Fibroblast of skin of left biceps (primary cell): ENCODE results near the gene UNKL.

ENCODE experiments used
- DNase-seq, 2 experiments: peaks; one replicate each; pipeline ENCODE4 v3.0.0-alpha.2; 2013; ENCODE audit warnings: low read depth in 2 of 2

The UNKL gene

DNA sequence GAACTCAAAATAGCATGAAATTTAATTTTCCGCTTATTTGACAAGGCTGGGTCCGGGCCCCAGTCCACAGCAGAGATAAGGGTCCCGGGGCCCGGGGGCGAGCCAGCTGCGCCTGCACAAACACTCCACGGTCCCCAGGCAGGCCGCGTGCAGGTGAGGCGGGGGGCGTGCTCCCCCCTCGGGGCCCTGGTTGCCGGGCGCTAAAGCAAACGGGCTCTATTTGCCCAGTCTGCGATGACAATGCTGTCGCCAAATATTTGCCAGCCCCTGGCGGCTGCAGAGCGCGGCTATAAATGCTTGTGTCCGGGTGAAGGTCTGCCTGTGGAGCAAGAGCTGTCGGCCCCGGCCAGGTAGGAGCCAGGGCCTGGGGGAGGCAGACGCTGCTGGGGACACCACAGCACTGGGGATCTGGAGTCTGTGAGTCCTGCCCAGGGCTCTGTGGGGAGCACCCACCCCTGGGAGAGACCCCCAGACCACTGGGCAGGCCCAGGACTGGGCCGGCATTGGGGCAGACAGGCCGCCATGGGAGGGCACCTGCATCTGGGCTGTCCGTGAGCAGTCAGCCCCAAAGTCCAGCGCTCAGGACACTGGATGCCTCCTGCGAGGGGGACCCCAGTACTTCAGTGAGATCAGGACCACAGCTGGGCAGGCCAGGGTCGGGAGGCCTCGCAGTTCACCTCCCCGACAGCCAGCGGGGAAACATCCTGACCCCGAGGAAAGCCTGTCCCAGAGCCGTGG is 16.4 kb upstream of the UNKL start, which contains the start of gene PERCC1:
Gene PERCC1 (plus strand): TSS at position 320 of the 738 bp plus-strand sequence. CDS start 1,516 bp downstream, outside the sequence.
- no peak for DNase-seq

DNA sequence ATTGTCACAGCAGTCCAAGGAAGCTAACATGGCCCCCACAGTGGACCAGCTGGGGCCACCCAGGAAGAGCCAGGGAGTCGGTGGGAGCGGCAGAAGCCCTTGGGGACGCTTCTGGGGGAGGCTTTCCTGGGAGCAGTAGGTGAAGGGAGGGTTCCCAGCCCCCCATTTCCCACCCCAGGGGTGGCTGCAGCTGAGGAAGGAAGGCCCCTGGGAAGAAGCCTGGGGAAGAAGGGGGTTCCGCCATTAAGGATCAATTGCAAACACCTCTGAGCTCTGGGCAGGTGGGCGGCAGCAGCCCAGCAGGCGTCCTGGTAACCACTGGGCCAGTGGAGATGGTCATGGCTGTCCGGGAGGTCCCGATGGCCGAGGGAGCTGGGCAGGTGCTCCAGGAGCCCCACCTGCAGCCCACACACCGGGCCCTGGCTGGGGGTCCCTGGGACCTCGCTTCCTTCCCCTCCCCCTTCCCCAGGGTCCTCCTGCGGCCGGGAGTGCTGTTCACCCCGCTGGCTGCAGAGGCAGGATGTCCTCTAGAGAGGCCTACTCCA is 15.8 kb upstream of the UNKL start:
- no peak for DNase-seq

DNA sequence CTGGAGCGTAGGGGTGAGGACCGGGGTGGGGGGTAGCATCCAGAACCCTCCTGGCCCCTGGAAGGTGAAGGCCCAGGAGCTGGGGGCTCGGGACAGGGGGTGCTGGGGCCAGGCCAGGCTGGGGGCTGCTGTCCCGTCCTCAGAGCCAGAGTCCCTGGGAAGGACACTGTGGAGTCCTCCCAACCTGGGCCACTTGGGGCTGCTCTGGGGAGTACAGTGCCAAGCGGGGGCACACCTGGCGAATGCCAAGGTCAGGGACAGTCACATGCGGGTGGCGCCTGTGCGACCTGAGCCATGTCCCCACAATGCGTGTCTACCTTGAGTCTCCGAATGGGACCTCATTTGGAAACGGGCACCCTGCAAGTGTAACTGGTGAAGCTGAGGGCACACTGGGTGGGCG is 15.1 kb upstream of the UNKL start:
- no peak for DNase-seq

DNA sequence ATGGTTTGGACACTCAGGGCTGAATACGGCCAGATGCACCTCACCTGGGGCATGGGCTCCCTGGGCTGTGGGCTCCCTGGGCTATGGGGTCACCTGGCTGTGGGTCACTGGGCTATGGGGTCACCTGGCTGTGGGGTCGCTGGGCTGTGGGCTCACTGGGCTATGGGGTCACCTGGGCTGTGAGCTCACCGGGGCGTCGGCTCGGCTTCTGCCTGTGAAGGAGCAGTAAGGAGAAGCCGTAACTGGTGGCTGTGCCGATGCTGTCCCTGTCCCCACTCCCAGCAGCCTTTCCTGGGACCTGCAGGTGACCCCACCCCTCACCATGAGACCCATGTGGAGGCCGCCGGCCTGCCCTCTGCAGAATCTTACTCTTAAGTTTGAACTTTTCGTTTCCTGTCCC is 14.5 kb upstream of the UNKL start:
- no peak for DNase-seq

DNA sequence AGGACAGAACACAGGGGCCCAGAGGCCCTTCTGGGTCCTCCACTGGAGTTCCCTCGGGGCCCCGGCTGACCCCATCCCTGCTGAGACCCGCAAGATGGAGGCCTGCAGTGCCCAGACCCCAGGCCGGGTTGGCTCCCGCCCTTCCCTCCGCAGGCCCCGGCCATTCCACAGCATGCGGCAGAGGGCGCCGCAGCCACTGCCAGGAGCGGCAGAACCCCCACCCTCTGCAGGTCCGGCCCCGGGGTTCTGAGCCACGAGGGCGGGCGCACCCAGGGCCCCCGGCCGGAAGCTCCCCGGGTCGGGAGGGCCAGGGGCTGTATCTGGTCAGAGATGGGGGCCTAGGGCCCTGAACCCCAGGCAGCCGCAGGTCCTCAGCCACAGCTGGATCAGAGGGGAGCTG is 14.0 kb upstream of the UNKL start:
- DNase-seq: no peak

DNA sequence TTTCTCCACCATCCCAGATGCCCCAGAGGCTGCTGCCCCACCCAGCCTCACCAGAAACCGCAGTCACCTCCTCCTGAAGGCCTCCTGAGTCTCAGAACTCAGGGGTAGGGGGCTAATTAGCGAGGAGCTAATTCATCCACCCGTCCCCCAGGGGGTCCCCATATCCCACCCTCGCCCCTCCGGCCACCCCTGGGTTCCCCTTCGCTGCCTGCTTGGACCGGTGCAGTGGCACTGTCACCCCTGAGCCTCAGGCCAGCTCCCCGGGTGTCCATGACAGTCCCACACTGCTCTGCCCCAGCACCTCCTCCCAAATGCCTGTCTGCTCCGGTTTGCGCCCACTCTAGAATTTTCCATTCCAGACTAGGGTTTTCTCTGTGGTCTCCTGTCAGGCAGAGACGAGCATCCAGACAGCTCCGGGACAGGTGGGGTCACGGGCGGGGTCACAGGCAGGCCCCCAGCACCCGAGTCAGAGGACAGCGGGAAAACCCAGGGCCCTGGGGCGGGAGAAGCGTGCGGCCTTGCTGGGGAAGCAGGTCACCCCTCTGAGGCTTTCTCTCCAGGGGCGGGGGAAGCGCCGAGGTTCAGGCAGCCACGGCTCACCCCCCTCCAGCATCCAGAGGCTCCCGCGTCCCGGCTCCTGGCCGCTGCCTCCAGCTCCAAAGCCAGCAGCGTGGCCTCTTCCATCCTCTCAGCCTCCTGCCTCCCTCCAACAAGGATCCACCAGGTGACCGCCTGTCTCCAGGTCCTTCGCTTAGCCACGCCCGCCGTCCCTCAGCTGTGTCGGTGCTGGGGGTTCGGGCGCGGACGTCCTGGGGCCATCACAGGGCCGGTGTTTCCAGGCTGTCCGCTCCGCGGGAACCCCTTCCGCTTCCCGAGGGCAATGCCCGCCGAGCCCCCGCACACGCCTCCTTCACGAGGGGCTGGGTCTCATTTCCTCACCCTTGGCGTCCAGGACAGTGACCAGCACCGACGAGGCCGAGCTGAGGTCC is 13.3 kb upstream of the UNKL start:
- no peak for DNase-seq

DNA sequence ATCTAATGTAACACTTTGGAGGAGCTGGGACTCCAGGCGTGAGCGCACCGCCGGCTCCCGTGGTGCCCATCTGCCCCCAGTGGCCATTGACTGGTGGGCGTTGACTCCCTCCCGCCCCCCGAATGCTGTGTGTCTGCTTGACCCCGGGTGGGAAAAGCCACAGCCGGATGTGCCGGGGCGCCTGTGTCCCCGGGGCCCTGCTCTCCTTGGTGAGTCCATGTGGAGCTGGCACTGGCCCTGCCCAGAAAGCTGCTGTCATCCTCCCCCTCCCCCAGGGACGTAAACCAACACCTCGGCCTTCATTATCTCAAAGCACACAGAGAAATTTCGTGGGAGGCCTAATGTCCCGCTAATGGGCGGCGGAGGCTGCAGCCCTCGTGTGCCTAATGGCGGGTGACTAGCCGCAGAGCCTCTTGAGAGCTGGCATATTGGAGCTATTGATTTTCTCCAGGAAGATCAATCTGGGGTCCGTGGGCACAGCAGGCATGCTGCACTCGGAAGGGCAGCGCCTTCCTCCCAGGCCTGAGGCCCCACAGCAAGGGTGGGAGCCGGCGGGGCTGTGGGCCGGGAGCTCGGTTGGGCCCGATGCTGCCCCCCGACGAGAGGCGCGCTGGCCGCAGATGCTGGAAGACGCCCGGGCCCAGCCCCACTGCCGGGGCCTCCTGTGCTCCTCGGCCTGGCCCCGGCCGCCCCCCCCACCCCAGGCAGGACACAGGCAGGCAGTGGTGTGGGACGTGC is 12.4 kb upstream of the UNKL start:
- no peak for DNase-seq

DNA sequence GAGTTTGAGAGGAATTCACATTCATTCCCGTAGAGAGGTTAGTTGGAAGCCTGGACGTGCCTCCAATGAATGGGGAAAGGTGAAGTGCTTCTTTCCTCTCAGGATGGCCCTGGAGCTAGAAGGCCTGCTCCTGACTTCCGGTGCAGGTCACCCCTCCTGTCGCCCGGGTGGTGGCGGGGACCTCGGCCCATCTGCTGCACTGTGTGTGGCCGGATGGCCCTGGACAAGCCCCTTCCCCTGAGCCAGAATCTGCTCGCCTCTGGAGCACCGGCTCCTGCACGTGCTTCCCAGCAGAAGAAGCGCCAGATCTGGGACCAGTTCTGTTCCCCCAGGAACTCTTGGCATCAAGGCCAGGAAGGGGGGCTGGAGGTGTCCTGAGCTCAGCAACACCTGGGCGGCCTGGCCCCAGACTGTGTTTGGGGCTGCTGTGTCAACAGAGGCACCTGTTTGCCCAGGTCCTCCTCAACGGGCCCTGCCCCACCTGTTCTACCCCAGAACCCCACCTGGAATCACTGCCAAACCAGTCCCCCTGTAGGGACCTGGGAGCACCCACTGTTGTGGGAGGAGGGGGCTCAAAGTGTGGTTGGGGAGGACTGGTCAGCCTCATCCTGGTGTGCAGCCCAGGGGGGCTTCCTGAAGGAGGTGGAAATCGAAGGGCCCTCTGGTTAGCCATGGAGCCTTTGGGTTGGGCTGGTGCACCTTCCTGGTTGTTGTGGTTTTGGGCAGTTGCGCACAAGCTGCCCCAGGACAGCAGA is 11.3 kb upstream of the UNKL start:
- DNase-seq: no peak

DNA sequence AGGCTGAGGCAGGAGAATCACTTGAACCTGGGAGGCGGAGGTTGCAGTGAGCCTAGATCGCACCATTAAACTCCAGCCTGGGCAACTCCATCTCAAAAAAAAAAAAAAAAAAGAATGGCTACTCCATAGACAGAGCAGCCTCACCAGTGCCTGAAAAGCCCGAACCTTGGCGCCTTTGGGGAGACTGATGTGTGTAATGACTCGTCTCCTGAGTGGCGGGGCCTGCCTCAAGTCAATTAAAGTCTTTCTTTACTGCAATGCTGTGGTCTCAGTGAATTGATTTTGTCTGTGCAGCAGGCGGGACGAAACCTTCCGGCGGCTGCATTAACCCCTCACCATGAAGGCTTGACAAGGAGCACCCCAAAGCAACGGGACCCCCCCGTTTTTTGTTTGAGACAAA is 9.5 kb upstream of the UNKL start:
- DNase-seq: no peak

DNA sequence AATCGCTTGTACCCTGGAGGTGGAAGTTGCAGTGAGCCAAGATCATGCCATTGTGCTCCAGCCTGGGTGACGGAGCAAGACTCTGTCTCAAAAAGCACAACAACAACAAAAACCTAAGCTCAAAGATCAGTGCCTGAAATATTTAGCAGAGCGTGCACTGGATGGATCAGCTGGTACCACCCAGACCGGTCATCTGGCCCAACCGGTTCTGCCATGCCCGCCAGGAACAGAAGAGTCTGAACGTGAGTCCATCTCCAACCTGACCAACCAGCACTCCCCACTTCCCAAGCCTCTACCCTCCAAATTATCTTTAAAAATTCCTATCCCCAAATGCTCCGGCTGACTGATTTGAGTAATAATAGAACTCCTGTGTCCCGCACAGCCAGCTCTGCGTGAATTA is 7.6 kb upstream of the UNKL start:
- no peak for DNase-seq

DNA sequence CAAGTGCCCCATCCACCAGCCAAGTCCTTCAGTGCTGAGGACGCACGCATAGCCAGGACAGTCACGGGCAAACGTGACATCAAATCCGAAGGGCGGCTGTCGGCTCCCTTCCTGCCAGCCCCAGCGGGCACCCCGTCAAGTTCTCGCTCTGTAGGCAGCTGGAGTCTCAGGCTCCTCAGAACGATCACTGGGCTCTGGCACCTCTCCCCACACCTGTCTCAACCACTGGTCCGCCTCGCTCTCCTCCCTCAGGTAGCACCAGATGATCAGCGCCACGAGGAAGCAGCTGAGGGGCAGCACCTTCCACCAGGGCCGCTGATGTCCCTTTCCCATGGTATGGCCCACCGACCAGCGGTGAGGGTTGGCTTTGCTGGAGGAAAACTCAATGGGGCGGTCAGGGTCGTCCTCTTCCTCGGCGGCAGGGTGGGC is 5.6 kb upstream of the UNKL start:
- DNase-seq: no peak

DNA sequence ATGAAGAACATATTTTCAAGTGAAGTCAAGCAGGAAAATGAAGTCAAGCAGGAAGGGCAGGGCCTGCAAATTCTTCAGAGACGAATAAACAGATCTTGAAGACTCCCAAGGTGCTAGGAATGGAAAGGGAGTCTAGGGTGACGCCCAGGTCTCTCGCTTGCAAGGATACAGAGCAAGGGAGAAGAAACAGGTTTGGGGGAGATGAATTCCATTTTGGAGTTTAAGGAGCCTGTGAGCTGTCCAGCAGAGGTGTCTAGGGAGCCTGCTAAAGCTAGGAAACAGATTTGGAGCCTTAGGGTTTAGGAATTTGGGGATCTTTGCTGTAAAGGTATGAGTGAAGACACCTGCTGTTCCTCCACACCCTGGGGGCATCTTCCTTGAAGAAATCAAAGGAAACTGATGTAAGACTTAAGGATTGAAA is 2.0 kb upstream of the UNKL start:
- no peak for DNase-seq

DNA sequence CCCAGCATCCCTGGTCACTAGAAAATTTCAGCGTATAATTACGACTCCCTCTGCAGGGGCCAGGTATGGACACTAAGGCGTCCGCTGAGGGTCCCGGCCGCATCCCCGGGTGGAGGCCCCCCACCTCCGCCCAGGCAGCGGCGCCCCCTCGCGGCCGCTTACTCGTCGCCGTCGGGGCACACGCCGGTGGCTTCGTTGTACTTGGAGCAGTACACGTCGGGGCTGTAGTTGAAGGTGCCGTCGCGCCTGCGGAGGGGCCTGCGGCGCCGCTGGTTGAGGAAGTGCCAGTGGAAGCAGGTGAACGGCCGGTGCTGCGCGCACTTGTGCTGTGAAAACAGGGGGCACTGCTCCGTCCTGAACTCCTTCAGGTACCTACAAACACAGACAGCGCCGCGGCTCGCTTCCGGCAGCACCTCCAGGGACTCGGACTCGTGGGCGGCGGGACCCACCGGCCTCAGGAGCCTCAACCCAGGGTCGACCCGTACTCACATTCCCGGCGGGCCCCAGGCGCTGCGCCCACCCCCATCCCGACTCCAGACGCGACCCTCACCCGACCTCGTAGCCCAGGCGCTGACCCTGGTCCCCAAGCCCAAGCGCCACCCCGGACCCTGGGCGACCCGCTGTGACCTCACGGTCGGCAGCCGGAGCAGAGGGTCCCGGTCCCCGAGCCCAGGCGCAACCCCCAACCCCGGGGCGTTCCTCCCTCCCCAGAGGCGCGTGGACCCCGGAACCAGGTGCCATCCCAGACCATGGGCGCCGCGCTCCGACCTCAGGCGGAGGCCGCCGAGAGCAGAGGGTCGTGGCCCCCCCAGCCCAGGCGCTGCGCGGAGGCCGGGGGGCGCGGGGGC is 596 bp downstream of the UNKL start:
- DNase-seq: no peak

DNA sequence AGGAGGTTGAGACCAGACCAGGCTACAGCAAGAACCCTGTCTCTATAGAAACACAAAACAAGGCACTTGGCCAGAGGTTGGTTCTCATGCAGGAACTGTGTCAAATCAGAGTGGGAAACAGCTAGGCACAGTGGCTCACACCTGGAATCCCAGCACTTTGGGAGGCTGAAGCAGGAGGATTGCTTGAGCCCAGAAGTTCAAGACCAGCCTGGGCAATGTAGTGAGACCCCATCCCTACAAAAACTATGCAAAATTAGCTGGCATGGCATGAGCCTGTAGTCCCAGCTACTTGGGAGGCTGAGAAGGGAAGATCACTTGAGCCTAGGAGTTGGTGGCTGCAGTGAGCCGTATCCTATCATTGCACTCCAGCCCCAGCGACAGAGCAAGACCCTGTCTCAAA is 1.7 kb downstream of the UNKL start:
- DNase-seq: no peak

DNA sequence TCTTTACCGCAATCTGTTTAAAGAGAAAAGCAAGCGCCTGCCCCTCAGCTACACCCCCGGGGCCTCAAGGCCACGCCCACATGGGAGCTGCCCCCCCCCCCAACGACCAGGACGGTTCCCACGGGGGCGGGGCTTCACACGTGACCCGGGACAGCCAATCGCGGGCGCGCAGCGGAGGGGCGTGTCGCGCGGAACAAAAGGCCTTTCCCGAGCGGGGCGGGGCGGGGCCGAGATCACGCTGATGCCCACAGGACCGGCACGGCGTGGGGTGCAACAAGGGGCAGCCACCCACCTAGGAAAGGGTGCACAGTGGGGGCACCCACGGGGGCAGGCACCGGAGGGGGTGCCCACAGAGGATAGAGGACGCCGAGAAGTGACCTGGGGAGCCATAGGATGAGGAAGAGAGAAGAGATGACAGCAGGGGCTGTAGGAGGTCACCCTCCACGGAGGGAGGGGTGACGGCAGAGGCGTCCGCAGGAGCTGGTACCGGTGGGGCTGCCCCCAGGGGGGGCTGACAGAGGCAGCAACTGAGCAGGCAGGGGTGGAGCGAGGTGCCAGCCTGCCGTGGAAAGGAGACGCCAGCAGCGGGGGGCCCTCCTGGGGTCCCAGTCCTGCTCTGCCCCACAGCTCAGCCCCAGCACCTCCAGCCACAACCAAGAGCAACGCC is 6.2 kb downstream of the UNKL start:
- DNase-seq: peak; percentile 62 to 68

DNA sequence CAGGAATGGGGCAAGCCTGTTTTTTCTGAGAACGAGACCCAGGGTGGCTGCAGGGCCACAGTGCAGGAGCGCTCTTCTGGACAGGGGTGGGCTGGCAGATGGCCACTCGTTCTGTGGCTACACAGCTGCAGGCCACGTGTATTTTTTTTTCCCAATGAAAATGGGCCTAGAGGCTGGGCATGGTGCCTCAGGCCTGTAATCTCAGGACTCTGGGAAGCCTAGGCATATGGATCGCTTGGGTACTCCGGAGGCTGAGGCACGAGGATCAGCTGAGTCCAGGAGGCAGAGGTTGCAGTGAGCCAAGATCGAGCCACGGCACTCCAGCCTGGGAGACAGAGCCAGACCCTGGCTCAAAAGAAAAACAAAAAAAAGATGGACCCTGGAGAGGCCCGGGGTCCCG is 6.8 kb downstream of the UNKL start:
- DNase-seq: no peak

DNA sequence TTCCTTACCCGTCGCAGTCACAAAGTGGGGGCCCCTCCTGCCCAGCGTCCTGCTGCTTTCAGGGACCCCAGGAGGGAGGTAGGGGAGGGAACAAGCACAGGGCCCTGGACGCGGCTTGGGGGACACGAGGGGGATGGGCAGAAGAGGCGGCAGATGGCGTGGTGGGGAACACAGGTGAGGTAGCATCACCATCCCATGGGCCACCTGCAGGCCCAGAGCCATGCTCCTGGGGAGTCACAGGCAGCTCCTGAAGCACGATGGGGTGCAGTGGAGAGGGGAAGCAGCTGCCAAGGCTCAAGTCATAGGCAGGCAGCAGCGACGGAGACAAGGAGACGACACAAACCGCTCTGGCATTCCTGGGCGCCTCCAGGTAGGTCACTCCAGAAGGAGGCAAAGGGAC is 10.8 kb downstream of the UNKL start:
- no peak for DNase-seq

DNA sequence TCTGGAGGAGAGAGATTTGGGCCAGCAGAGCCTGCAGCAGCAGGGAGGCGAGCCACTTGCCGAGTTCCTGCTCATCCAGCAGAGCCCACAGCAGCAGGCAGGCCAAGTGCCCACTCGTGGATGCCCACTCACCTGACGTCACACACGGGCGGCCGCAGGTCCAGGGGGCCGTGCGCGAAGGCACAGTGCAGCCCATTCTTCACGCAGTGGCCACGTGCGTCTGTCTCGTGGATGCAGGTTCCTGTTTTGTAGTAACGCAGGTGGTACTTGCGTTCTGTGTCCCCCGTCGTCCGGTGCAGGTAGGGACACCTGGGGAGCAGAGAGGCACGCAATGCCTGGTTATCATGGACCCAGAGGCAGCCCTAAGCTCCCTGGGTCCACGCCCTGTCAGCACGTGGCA is 11.5 kb downstream of the UNKL start:
- no peak for DNase-seq

DNA sequence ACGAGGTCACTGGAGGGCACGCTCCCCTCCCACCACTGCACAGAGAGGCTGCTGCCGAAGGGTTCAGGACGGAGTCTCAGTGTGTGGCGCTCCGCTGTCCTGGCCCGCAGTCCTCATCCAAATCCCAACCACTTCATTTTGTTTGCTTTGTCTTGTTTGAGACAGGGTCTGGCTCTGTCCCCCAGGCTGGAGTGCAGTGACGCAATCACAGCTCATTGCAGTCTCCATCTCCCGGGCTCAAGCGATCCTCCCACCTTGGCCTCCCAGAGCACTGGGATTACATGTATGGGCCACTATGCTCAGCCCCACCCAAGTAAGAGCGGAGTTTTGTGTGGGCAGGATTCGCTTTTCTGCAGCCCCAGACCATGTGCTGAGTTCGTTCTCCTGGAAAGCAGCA is 12.7 kb downstream of the UNKL start:
- DNase-seq: no peak
